ENCODE results near the gene SPATA25. TPM values are rescaled to one million over a fixed set of nuclear protein-coding genes. Genes with fewer than 3 reads are reported as not detected.

The SPATA25 gene
- total RNA-seq, 1 experiment from 2014 or later, result 1.8 TPM

DNA sequence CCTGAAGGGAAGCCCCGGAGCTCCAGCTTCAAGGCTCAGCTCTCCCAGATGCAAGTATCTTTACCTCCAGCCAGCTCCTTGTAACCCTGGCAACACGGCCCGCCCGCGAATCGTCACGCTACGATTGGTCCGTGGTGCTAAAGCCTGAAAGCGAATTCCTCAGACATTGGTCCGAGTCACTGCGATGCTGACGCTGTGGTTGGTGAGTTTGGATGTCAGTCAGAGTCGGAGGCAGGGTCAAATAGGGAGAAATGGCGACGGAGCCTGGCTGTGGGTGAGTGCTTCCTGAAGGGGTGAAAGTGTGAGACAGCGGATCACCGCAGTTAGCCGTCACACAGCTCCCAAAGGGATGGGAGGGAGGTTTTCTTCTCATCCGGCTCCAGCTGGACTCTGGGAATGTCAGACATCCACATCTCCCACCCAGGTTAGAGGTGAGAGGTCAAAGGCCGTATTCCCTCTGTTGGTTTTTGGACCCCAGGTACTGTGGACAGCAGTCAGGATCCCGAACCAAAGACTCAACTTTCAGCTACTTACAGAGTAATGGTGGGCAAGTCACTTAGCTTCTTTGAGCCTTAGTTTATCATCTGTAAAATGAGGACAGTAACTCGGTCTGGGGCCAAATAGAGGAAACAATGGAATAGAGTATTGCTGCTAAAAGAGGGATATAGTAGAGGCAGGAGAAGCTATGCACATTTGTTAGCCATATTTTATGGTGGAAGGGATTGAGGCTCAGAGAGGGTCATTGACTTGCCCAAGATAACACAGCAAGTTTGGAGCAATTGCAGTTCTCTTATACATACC is 6.2 kb downstream of the SPATA25 start, which contains the start of gene ZSWIM1:
TSS of gene ZSWIM1 (plus strand) at position 240 of the 801 bp plus-strand sequence. CDS start 1,366 bp downstream, outside the sequence.
- TSS peak; percentile 92 for BruUV-seq (replicated peaks)
- ATAC-seq (peak; percentile 99), DNase-seq (ENCODE audit: low read depth, low spot score) (peak; percentile 98)
- in situ Hi-C loops (cut with HindIII; ENCODE audit: low pct_unique_long_range_greater_than_20kb, low sequenced_read_pairs), result no loop called here
- Histone ChIP-seq H3K27ac (ENCODE audit: low read length) (peak within 1 kb of the TSS; percentile 95), H3K4me1 (ENCODE audit: control insufficient read depth, insufficient read depth, low read length) (peaks cover 4% of the 10 kb centered on the region; the same call in 1 of the 2 replicates), H3K27me3 (ENCODE audit: control insufficient read depth, insufficient read depth, low read length) (no peaks in the 10 kb centered on the region), H3K9me3 (ENCODE audit: control insufficient read depth, insufficient read depth, low read depth, low read length) (no peaks in the 10 kb centered on the region), H3K36me3 (ENCODE audit: control insufficient read depth, insufficient read depth, low read length) (0 out of 2 replicates have a peak, but pooled peaks cover 2% of the 10 kb centered on the region), H3K4me3 (ENCODE audit: low read depth in 2 of 2, low read length in 2 of 2) (peak within 1 kb of the TSS; percentile 70 to 95)
- TF ChIP-seq TCF7L2 (IDR thresholded peaks at IDR 0.05; ENCODE audit: low read depth, low read length), result no peak
- TF ChIP-seq, protein P1, sequence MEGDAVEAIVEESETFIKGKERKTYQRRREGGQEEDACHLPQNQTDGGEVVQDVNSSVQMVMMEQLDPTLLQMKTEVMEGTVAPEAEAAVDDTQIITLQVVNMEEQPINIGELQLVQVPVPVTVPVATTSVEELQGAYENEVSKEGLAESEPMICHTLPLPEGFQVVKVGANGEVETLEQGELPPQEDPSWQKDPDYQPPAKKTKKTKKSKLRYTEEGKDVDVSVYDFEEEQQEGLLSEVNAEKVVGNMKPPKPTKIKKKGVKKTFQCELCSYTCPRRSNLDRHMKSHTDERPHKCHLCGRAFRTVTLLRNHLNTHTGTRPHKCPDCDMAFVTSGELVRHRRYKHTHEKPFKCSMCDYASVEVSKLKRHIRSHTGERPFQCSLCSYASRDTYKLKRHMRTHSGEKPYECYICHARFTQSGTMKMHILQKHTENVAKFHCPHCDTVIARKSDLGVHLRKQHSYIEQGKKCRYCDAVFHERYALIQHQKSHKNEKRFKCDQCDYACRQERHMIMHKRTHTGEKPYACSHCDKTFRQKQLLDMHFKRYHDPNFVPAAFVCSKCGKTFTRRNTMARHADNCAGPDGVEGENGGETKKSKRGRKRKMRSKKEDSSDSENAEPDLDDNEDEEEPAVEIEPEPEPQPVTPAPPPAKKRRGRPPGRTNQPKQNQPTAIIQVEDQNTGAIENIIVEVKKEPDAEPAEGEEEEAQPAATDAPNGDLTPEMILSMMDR (IDR thresholded peaks at IDR 0.05), result no peak
- TF ChIP-seq, protein P2, sequence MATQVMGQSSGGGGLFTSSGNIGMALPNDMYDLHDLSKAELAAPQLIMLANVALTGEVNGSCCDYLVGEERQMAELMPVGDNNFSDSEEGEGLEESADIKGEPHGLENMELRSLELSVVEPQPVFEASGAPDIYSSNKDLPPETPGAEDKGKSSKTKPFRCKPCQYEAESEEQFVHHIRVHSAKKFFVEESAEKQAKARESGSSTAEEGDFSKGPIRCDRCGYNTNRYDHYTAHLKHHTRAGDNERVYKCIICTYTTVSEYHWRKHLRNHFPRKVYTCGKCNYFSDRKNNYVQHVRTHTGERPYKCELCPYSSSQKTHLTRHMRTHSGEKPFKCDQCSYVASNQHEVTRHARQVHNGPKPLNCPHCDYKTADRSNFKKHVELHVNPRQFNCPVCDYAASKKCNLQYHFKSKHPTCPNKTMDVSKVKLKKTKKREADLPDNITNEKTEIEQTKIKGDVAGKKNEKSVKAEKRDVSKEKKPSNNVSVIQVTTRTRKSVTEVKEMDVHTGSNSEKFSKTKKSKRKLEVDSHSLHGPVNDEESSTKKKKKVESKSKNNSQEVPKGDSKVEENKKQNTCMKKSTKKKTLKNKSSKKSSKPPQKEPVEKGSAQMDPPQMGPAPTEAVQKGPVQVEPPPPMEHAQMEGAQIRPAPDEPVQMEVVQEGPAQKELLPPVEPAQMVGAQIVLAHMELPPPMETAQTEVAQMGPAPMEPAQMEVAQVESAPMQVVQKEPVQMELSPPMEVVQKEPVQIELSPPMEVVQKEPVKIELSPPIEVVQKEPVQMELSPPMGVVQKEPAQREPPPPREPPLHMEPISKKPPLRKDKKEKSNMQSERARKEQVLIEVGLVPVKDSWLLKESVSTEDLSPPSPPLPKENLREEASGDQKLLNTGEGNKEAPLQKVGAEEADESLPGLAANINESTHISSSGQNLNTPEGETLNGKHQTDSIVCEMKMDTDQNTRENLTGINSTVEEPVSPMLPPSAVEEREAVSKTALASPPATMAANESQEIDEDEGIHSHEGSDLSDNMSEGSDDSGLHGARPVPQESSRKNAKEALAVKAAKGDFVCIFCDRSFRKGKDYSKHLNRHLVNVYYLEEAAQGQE (IDR thresholded peaks at IDR 0.05; ENCODE audit: insufficient read depth in 1 of 2, low read depth in 2 of 2, low read length in 1 of 2), result peak in 1 of 2 experiments; percentile 47; a peak in 1 of 4 replicates
- peak; percentile 95 for TF ChIP-seq POLR2AphosphoS5 (IDR thresholded peaks at IDR 0.05; ENCODE audit: low read depth, low read length)
- TF ChIP-seq SIN3A (IDR thresholded peaks at IDR 0.05; ENCODE audit: borderline replicate concordance, insufficient read depth, low read depth, low read length), result no peak
- CTCF ChIA-PET, result interaction anchor here (0.9 to 2.2 kb wide), 2 partner anchors 9 to 10 kb away, joined by 3 to 5 read pairs; partner anchors contain the start of gene CTSA
- intact Hi-C loops (cut with micrococcal nuclease; ENCODE audit: unreplicated experiment), result no loop called here
- POLR2A ChIA-PET, result interaction anchor here (1.1 kb wide), 1 partner anchor 9 kb away, joined by 6 read pairs; no protein-coding TSS in a partner anchor

DNA sequence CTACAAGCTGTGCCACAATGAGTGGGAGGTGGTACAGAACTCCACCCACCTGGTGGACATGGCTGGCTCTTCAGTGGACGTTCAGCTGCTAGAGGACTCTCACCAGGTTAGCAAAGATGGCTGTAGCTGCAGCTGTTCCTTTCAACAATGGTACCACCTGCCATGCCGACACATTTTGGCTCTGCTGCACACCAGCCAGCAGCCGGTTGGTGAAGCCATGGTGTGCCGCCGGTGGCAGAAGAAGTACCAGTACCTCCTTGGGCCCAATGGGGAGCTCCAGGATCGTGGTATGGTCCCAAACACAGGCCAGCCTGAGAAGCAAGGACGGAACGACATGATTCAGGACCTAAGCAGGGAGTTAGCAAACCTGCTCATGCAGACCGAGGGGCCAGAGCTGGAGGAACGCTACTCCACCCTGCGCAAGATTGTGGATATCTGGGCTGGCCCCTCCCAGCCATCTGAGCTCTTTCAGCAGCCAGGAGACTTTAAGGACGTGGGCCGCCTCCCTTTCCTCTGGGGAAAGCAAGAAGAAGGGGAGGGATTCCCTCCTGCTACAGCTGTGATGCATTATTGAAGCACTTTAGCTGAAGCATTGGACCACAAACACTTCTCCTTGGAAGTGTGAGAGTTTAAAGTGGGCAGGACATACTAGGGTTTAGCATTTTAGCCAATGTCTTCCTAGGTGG is 9.2 kb downstream of the SPATA25 start:
- CTCF ChIA-PET, result no interaction called here

More for the DNA sequence above, 9.2 kb downstream of the SPATA25 start:
- intact Hi-C loops (cut with micrococcal nuclease; ENCODE audit: unreplicated experiment) (no loop called here), in situ Hi-C loops (cut with HindIII; ENCODE audit: low pct_unique_long_range_greater_than_20kb, low sequenced_read_pairs) (no loop called here)
- Histone ChIP-seq H3K36me3 (ENCODE audit: control insufficient read depth, insufficient read depth, low read length) (no peaks in the 10 kb centered on the region), H3K4me3 (ENCODE audit: low read depth in 2 of 2, low read length in 2 of 2) (no peak overlapping the region), H3K27me3 (ENCODE audit: control insufficient read depth, insufficient read depth, low read length) (no peaks in the 10 kb centered on the region), H3K9me3 (ENCODE audit: control insufficient read depth, insufficient read depth, low read depth, low read length) (no peaks in the 10 kb centered on the region), H3K27ac (ENCODE audit: low read length) (no peak overlapping the region), H3K4me1 (ENCODE audit: control insufficient read depth, insufficient read depth, low read length) (no peaks in the 10 kb centered on the region; the same call in 1 of the 2 replicates)
- TF ChIP-seq SIN3A (IDR thresholded peaks at IDR 0.05; ENCODE audit: borderline replicate concordance, insufficient read depth, low read depth, low read length) (no peak), TCF7L2 (IDR thresholded peaks at IDR 0.05; ENCODE audit: low read depth, low read length) (no peak), POLR2AphosphoS5 (IDR thresholded peaks at IDR 0.05; ENCODE audit: low read depth, low read length) (no peak)
- TF ChIP-seq, protein P1 (IDR thresholded peaks at IDR 0.05), result no peak
- TF ChIP-seq, protein P2 (IDR thresholded peaks at IDR 0.05; ENCODE audit: insufficient read depth in 1 of 2, low read depth in 2 of 2, low read length in 1 of 2), result no peak
- POLR2A ChIA-PET, result no interaction called here
- no TSS peak for BruUV-seq (replicated peaks)
- ATAC-seq (no peak), DNase-seq (ENCODE audit: low read depth, low spot score) (no peak)
